Left ventricle myocardium inferior (tissue), 1 donor: ENCODE measurements around the gene DCDC2B. TPM values are rescaled to one million over a fixed set of nuclear protein-coding genes. Genes with fewer than 3 reads are reported as not detected.

Experiments
- DNase-seq: peaks from one replicate; pipeline ENCODE4 v3.0.0-alpha.2; 2020
- H3K27ac ChIP-seq: fragments of 200-600 bp; replicated peaks from 2 replicates; pipeline ENCODE4 v1.8.0; 2021
- H3K27me3 ChIP-seq: fragments of 200-600 bp; 2 replicates; pipeline ENCODE4 v1.8.0; 2021; ENCODE audit warnings: low read depth
- H3K36me3 ChIP-seq: fragments of 200-600 bp; 2 replicates; pipeline ENCODE4 v1.8.0; 2021
- H3K4me1 ChIP-seq: fragments of 200-600 bp; 2 replicates; pipeline ENCODE4 v1.8.0; 2021
- H3K4me3 ChIP-seq: fragments of 200-600 bp; 2 replicates; pipeline ENCODE4 v1.8.0; 2021; ENCODE audit warnings: mild to moderate bottlenecking, moderate library complexity
- H3K9me3 ChIP-seq: fragments of 200-600 bp; replicated peaks from 2 replicates; pipeline ENCODE4 v1.8.0; 2021
- intact Hi-C: fragments of 100-400 bp; cut with micrococcal nuclease; formaldehyde crosslinking; loops from one replicate; pipeline ENCODE4 v1.11.0; 2022
- total RNA-seq: library from RNA; stranded (reverse); fragmentation: NEBNext Ultra II Directional; extraction: Animal tissue kit (Norgen Biotek cat#: 25700); gene quantifications from one replicate; pipeline ENCODE4 v1.2.1, GENCODE V29; 2021
- TF ChIP-seq, protein P1 (sequence below): fragments of 200-600 bp; IDR thresholded peaks from 2 replicates; pipeline ENCODE4 v1.8.0; 2021; ENCODE audit warnings: antibody characterized with exemption, mild to moderate bottlenecking, borderline replicate concordance
- donor health status: DM: no; HTN: yes; CAD: no; lungs with severe emphysema.

Gene DCDC2B
- total RNA-seq, 1 donor from 2014 or later = not detected

GRCh38 chr1:32181563-32181962 lies 27.3 kb upstream of the DCDC2B start:
- intact Hi-C loops = no loop called here
- TF ChIP-seq, protein P1, sequence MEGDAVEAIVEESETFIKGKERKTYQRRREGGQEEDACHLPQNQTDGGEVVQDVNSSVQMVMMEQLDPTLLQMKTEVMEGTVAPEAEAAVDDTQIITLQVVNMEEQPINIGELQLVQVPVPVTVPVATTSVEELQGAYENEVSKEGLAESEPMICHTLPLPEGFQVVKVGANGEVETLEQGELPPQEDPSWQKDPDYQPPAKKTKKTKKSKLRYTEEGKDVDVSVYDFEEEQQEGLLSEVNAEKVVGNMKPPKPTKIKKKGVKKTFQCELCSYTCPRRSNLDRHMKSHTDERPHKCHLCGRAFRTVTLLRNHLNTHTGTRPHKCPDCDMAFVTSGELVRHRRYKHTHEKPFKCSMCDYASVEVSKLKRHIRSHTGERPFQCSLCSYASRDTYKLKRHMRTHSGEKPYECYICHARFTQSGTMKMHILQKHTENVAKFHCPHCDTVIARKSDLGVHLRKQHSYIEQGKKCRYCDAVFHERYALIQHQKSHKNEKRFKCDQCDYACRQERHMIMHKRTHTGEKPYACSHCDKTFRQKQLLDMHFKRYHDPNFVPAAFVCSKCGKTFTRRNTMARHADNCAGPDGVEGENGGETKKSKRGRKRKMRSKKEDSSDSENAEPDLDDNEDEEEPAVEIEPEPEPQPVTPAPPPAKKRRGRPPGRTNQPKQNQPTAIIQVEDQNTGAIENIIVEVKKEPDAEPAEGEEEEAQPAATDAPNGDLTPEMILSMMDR = no peak
- peak overlapping the region; percentile 21 for H3K27ac ChIP-seq

GRCh38 chr1:32182060-32182459 lies 26.8 kb upstream of the DCDC2B start:
- Histone ChIP-seq H3K27ac (no peak overlapping the region), H3K4me3 (peak overlapping the region; percentile 73)
- intact Hi-C loops = no loop called here

More at GRCh38 chr1:32181563-32181962, 27.3 kb upstream of the DCDC2B start:
- Histone ChIP-seq H3K36me3 (peaks cover 52% of the 10 kb centered on the region), H3K9me3 (no peaks in the 10 kb centered on the region), H3K4me1 (peaks cover 73% of the 10 kb centered on the region), H3K4me3 (peak overlapping the region; percentile 73), H3K27me3 (no peaks in the 10 kb centered on the region)
- no peak for DNase-seq

GRCh38 chr1:32184650-32185049 lies 24.2 kb upstream of the DCDC2B start:
- TF ChIP-seq, protein P1 = no peak
- no peak overlapping the region for H3K4me3 ChIP-seq
- intact Hi-C loops = no loop called here
- no peak overlapping the region for H3K27ac ChIP-seq
- peaks cover 83% of the 10 kb centered on the region for H3K36me3 ChIP-seq
- DNase-seq = no peak
- no peaks in the 10 kb centered on the region for H3K9me3 ChIP-seq
- H3K4me1 ChIP-seq = peaks cover 69% of the 10 kb centered on the region
- no peaks in the 10 kb centered on the region for H3K27me3 ChIP-seq

More at GRCh38 chr1:32182060-32182459, 26.8 kb upstream of the DCDC2B start:
- Histone ChIP-seq H3K36me3 (peaks cover 57% of the 10 kb centered on the region), H3K4me1 (peaks cover 78% of the 10 kb centered on the region), H3K27me3 (no peaks in the 10 kb centered on the region), H3K9me3 (no peaks in the 10 kb centered on the region)
- DNase-seq = no peak
- TF ChIP-seq, protein P1 = no peak

DNA sequence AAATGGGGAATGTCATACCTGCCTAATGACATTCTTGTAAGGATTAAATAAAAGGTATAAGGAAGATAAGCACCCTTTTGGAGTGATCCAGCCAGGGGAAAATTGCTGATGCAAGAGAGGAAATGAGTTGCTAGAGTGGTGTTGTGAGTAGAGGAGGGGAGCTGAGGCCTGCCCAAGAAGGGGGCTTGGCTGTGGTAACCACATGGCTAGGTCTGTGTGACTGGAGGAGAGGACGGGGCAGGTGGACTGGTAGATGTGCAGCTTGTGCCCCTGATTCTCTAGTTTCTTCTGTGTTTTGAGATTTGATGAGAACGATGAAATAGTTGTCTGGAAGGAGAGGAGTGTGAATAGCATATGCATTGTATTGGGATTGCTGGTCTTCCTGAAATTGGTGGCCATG lies 22.8 kb upstream of the DCDC2B start:
- Histone ChIP-seq H3K36me3 (peaks cover 97% of the 10 kb centered on the region), H3K27me3 (no peaks in the 10 kb centered on the region), H3K27ac (no peak overlapping the region), H3K4me3 (no peak overlapping the region), H3K4me1 (peaks cover 55% of the 10 kb centered on the region), H3K9me3 (no peaks in the 10 kb centered on the region)
- DNase-seq = no peak
- TF ChIP-seq, protein P1 = no peak
- intact Hi-C loops = no loop called here

DNA sequence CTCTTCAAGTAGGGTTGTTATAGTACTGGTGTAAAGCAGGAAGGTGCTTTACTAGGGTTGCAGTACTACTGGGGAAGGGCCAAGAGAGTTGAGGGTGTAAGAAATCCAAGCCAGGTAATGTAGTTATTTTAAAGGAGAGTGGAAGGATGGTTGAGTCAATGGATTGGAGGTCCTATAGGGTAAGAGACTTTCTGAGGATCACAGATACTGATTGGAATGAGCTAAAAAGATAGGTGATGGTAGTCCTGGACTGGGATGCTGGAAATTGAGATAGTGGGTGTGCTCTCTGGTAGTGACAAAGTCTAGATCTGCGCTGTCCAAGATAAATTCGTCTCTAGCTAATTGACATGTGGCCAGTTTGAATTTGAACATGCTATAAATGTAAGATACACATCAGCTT lies 22.4 kb upstream of the DCDC2B start:
- intact Hi-C loops = no loop called here
- no peak for DNase-seq
- Histone ChIP-seq H3K9me3 (no peaks in the 10 kb centered on the region), H3K27me3 (no peaks in the 10 kb centered on the region), H3K27ac (no peak overlapping the region), H3K4me1 (peaks cover 51% of the 10 kb centered on the region), H3K4me3 (no peak overlapping the region), H3K36me3 (peaks cover 97% of the 10 kb centered on the region)
- TF ChIP-seq, protein P1 = no peak
